H9 (cell line): ENCODE data around the gene HCK. TPM values are rescaled to one million over a fixed set of nuclear protein-coding genes. Genes with fewer than 3 reads are reported as not detected.

Experiments
- DNase-seq: peaks from one replicate; pipeline ENCODE4 v3.0.0-alpha.2; 2017
- H2AFZ ChIP-seq: one replicate; pipeline ENCODE4 v1.6.1; 2013; ENCODE audit warnings: mild to moderate bottlenecking, low read length, control low read depth, moderate library complexity
- H2AK5ac ChIP-seq: 2 replicates; pipeline ENCODE4 v1.6.1; 2013; ENCODE audit warnings: low read length, control low read depth, mixed read lengths; ENCODE audit not compliant: insufficient read length
- H2BK120ac ChIP-seq: one replicate; pipeline ENCODE4 v1.6.1; 2013; ENCODE audit warnings: low read depth, mild to moderate bottlenecking, low read length, control low read depth, inconsistent platforms; ENCODE audit not compliant: poor library complexity, severe bottlenecking
- H2BK12ac ChIP-seq: 2 replicates; pipeline ENCODE4 v1.6.1; 2013; ENCODE audit warnings: low read length, control low read depth, mixed read lengths, low read depth; ENCODE audit not compliant: insufficient read length
- H2BK15ac ChIP-seq: 2 replicates; pipeline ENCODE4 v1.6.1; 2013; ENCODE audit warnings: low read depth, low read length, control low read depth
- H2BK20ac ChIP-seq: one replicate; pipeline ENCODE4 v1.6.1; 2013; ENCODE audit warnings: low read depth, mild to moderate bottlenecking, low read length, control low read depth, inconsistent platforms; ENCODE audit not compliant: poor library complexity, severe bottlenecking
- H2BK5ac ChIP-seq: 2 replicates; pipeline ENCODE4 v1.6.1; 2013; ENCODE audit warnings: low read length, control low read depth, mixed read lengths; ENCODE audit not compliant: insufficient read length
- H3K14ac ChIP-seq: 2 replicates; pipeline ENCODE4 v1.6.1; 2013; ENCODE audit warnings: low read length, control low read depth; ENCODE audit not compliant: insufficient read depth
- H3K18ac ChIP-seq: 2 replicates; pipeline ENCODE4 v1.6.1; 2013; ENCODE audit warnings: low read depth, mild to moderate bottlenecking, mixed read lengths, low read length, control low read depth; ENCODE audit not compliant: insufficient read length
- H3K23ac ChIP-seq: 2 replicates; pipeline ENCODE4 v1.6.1; 2013; ENCODE audit warnings: low read length, control low read depth, mixed read lengths, low read depth; ENCODE audit not compliant: insufficient read length
- H3K23me2 ChIP-seq: 2 replicates; pipeline ENCODE4 v1.6.1; 2013; ENCODE audit warnings: low read depth, mild to moderate bottlenecking, mixed read lengths, low read length, control low read depth; ENCODE audit not compliant: insufficient read length, poor library complexity, severe bottlenecking
- H3K27ac ChIP-seq: 2 replicates; pipeline ENCODE4 v1.5.1; 2013; ENCODE audit warnings: low read length, control low read depth, mixed read lengths, low read depth; ENCODE audit not compliant: insufficient read length
- H3K27me3 ChIP-seq: 2 replicates; pipeline ENCODE4 v1.6.1; 2013; ENCODE audit warnings: low read length, control low read depth, inconsistent platforms; ENCODE audit not compliant: insufficient read depth
- H3K4ac ChIP-seq: 2 replicates; pipeline ENCODE4 v1.6.1; 2013; ENCODE audit warnings: low read depth, mild to moderate bottlenecking, control low read depth, inconsistent platforms, low read length, moderate library complexity
- H3K4me1 ChIP-seq: 2 replicates; pipeline ENCODE4 v1.6.1; 2013; ENCODE audit warnings: low read length, control low read depth, inconsistent platforms; ENCODE audit not compliant: insufficient read depth
- H3K4me2 ChIP-seq: 2 replicates; pipeline ENCODE4 v1.6.1; 2013; ENCODE audit warnings: low read length, control low read depth, mixed read lengths; ENCODE audit not compliant: insufficient read length, insufficient read depth
- H3K56ac ChIP-seq: 2 replicates; pipeline ENCODE4 v1.6.1; 2013; ENCODE audit warnings: low read depth, mild to moderate bottlenecking, mixed read lengths, low read length, control low read depth; ENCODE audit not compliant: insufficient read length
- H3K79me1 ChIP-seq: 2 replicates; pipeline ENCODE4 v1.6.1; 2013; ENCODE audit warnings: low read depth, mild to moderate bottlenecking, moderate library complexity, low read length, control low read depth, inconsistent platforms; ENCODE audit not compliant: insufficient read depth, poor library complexity, severe bottlenecking
- H3K79me2 ChIP-seq: 2 replicates; pipeline ENCODE4 v1.6.1; 2013; ENCODE audit warnings: low read length, control low read depth, inconsistent platforms; ENCODE audit not compliant: insufficient read depth
- H3K9ac ChIP-seq: 2 replicates; pipeline ENCODE4 v1.6.1; 2013; ENCODE audit warnings: low read length, control low read depth, mixed read lengths; ENCODE audit not compliant: insufficient read length; ENCODE audit errors: extremely low read depth
- H3K9me3 ChIP-seq: one replicate; pipeline ENCODE4 v1.6.1; 2013; ENCODE audit warnings: low read depth, low read length, inconsistent platforms; ENCODE audit not compliant: control insufficient read depth
- H3T11ph ChIP-seq: one replicate; pipeline ENCODE4 v1.6.1; 2013; ENCODE audit warnings: mild to moderate bottlenecking, low read length, control low read depth, inconsistent platforms
- H4K20me1 ChIP-seq: one replicate; pipeline ENCODE4 v1.6.1; 2013; ENCODE audit not compliant: control insufficient read depth, insufficient read length, insufficient read depth
- H4K5ac ChIP-seq: 2 replicates; pipeline ENCODE4 v1.6.1; 2013; ENCODE audit warnings: low read depth, mild to moderate bottlenecking, mixed read lengths, low read length, control low read depth; ENCODE audit not compliant: insufficient read length
- H4K8ac ChIP-seq: replicated peaks from 2 replicates; pipeline ENCODE4 v1.6.1; 2013; ENCODE audit warnings: low read length, control low read depth, mixed read lengths, low read depth; ENCODE audit not compliant: insufficient read length
- H4K91ac ChIP-seq: 2 replicates; pipeline ENCODE4 v1.6.1; 2013; ENCODE audit warnings: low read depth, mild to moderate bottlenecking, moderate library complexity, mixed read lengths, low read length, control low read depth; ENCODE audit not compliant: insufficient read length
- H3K27ac Mint-ChIP-seq, 3 experiments: 2 replicates in 2 of 3; 3 replicates in 1 of 3; pipeline ENCODE4 v1.8.0; 2020 to 2021; ENCODE audit warnings: mixed read lengths in 3 of 3, mild to moderate bottlenecking in 1 of 3, moderate library complexity in 1 of 3
- H3K27me3 Mint-ChIP-seq: 2 replicates; pipeline ENCODE4 v1.8.0; 2021; ENCODE audit warnings: low read depth, mild to moderate bottlenecking, moderate library complexity, mixed read lengths
- H3K36me3 Mint-ChIP-seq, 3 experiments: 2 replicates in 2 of 3; 3 replicates in 1 of 3; pipeline ENCODE4 v1.8.0; 2020 to 2021; ENCODE audit warnings: low read depth in 3 of 3, mixed read lengths in 3 of 3; ENCODE audit not compliant: insufficient read depth in 1 of 3
- H3K4me1 Mint-ChIP-seq, 2 experiments: 2 replicates each; pipeline ENCODE4 v1.8.0; 2020; ENCODE audit warnings: mixed read lengths in 2 of 2
- H3K4me3 Mint-ChIP-seq, 2 experiments: 2 replicates in 1 of 2; 3 replicates in 1 of 2; pipeline ENCODE4 v1.8.0; 2020 to 2021; ENCODE audit warnings: mild to moderate bottlenecking in 2 of 2, mixed read lengths in 2 of 2, moderate library complexity in 1 of 2
- H3K9me3 Mint-ChIP-seq, 2 experiments: 2 replicates in 1 of 2; 3 replicates in 1 of 2; pipeline ENCODE4 v1.8.0; 2020; ENCODE audit warnings: mild to moderate bottlenecking in 2 of 2, mixed read lengths in 2 of 2, moderate library complexity in 1 of 2
- WGBS: extraction: QIAGEN DNeasy Blood & Tissue Kit; methylation state at CpG from one replicate; pipeline ENCODE4 v1.1.7; 2013; ENCODE audit warnings: missing lambda C conversion rate, low lambda C conversion rate, mixed read lengths; ENCODE audit not compliant: insufficient read length; ENCODE audit errors: extremely low coverage; 5-methylcytosine and 5-hydroxymethylcytosine counted together
- total RNA-seq: library from RNA; stranded (reverse); gene quantifications from 2 replicates; pipeline ENCODE4 v1.2.1, GENCODE V29; 2021
- TF ChIP-seq, protein P1 (sequence below): fragments of 200-600 bp; sonication (generic); conservative IDR thresholded peaks from 3 replicates; pipeline ENCODE4 v1.8.0; 2021; ENCODE audit warnings: antibody characterized with exemption, mild to moderate bottlenecking

The HCK gene
- total RNA-seq, 1 experiment from 2014 or later = 1.7 TPM

DNA sequence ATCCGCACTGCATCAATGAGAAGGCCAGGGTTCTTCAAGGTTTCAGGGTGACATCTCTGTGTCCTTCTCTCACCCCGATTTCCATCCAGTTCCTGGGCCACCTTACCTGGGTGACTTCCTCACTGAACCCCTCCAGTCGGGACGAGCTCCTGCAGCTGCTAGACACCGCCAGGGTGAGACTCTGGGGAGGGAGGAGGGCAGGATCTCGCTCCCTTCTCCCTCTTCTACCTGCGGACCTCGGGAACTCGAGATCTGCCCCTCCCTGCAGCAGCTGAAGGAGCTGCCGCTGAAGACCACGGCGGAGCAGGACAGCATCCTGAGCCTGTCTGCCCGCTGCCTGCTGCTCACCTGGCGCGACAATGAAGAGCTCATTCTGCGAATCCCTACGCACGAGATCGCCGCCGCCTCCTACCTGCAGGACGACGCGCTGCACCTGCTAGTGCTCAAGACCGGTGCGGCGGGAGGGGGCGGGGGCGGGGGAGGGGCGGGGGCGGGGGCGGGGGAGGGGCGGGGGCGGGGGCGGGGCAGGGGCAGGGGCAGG, 34.3 kb upstream of the HCK start:
- Mint-ChIP-seq H3K4me3 (peak overlapping the region; percentile 89 to 95), H3K36me3 (peaks cover 0 to 5% (median 0%) of the 10 kb centered on the region in 3 experiments; a peak in 4 of 7 replicates), H3K27me3 (peaks cover 40% of the 10 kb centered on the region), H3K4me1 (peaks cover 22 to 24% of the 10 kb centered on the region in 2 experiments), H3K9me3 (no peaks in the 10 kb centered on the region), H3K27ac (peak overlapping the region in 2 of 3 experiments; percentile 96 to 98; a peak in 4 of 7 replicates)
- Histone ChIP-seq H2AFZ (peak overlapping the region; percentile 2), H3K9me3 (no peaks in the 10 kb centered on the region), H3K4me1 (peaks cover 2% of the 10 kb centered on the region; the same call in 1 of the 2 replicates), H3K23me2 (peaks cover 7% of the 10 kb centered on the region), H4K5ac (no peak overlapping the region), H3K23ac (no peak overlapping the region), H2BK15ac (no peak overlapping the region), H4K20me1 (no peaks in the 10 kb centered on the region), H4K91ac (no peak overlapping the region), H2AK5ac (no peak overlapping the region), H3K79me1 (no peaks in the 10 kb centered on the region), H3K4me2 (peak overlapping the region; percentile 80), H2BK20ac (no peak overlapping the region), H3K27ac (no peak overlapping the region), H3K27me3 (no peaks in the 10 kb centered on the region), H3K9ac (no peak overlapping the region), H3T11ph (no peak overlapping the region), H3K4ac (no peak overlapping the region), H3K79me2 (no peaks in the 10 kb centered on the region), H4K8ac (no peak overlapping the region), H3K56ac (no peak overlapping the region), H3K18ac (no peak overlapping the region), H2BK120ac (no peak overlapping the region), H2BK5ac (no peak overlapping the region), H2BK12ac (no peak overlapping the region), H3K14ac (no peak overlapping the region)
- no CpG with 5 or more reads among the region's 35 CpGs for WGBS
- TF ChIP-seq, protein P1, sequence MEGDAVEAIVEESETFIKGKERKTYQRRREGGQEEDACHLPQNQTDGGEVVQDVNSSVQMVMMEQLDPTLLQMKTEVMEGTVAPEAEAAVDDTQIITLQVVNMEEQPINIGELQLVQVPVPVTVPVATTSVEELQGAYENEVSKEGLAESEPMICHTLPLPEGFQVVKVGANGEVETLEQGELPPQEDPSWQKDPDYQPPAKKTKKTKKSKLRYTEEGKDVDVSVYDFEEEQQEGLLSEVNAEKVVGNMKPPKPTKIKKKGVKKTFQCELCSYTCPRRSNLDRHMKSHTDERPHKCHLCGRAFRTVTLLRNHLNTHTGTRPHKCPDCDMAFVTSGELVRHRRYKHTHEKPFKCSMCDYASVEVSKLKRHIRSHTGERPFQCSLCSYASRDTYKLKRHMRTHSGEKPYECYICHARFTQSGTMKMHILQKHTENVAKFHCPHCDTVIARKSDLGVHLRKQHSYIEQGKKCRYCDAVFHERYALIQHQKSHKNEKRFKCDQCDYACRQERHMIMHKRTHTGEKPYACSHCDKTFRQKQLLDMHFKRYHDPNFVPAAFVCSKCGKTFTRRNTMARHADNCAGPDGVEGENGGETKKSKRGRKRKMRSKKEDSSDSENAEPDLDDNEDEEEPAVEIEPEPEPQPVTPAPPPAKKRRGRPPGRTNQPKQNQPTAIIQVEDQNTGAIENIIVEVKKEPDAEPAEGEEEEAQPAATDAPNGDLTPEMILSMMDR = peak; percentile 68
- peak; percentile 98 for DNase-seq
